Neural cell (in vitro differentiated cells): ENCODE data around the gene FHAD1.

Experiments used
- EP300 ChIP-seq: fragments of 450-650 bp; conservative IDR thresholded peaks from 2 replicates; pipeline ENCODE4 v1.6.1; 2014; ENCODE audit warnings: antibody characterized with exemption, mild to moderate bottlenecking, moderate library complexity; ENCODE audit not compliant: poor library complexity, severe bottlenecking
- EZH2 ChIP-seq: fragments of 200-600, 300-800 bp; shearing (Covaris generic), sonication (generic); IDR thresholded peaks from 2 replicates; pipeline ENCODE4 v1.6.1; 2014; ENCODE audit warnings: antibody characterized with exemption, low read length, borderline replicate concordance, mild to moderate bottlenecking; ENCODE audit not compliant: insufficient read depth, poor library complexity, severe bottlenecking
- MXI1 ChIP-seq: fragments of 450-650 bp; conservative IDR thresholded peaks from 2 replicates; pipeline ENCODE4 v1.6.1; 2014; ENCODE audit warnings: antibody characterized with exemption, mild to moderate bottlenecking; ENCODE audit not compliant: poor library complexity, severe bottlenecking
- POLR2AphosphoS5 ChIP-seq: IDR thresholded peaks from 2 replicates; pipeline ENCODE4 v1.6.1; 2012
- RAD21 ChIP-seq: fragments of 450-650 bp; conservative IDR thresholded peaks from 2 replicates; pipeline ENCODE4 v1.6.1; 2014; ENCODE audit warnings: antibody characterized with exemption, mild to moderate bottlenecking, moderate library complexity
- SMC3 ChIP-seq: fragments of 450-650 bp; conservative IDR thresholded peaks from 2 replicates; pipeline ENCODE4 v1.6.1; 2014; ENCODE audit warnings: antibody characterized with exemption, mild to moderate bottlenecking, moderate library complexity; ENCODE audit not compliant: poor library complexity
- TAF1 ChIP-seq: IDR thresholded peaks from 2 replicates; pipeline ENCODE4 v1.6.1; 2012; ENCODE audit warnings: low read depth
- TF ChIP-seq, protein P1 (sequence below): IDR thresholded peaks from 2 replicates; pipeline ENCODE4 v1.6.1; 2012; ENCODE audit warnings: borderline replicate concordance
- TF ChIP-seq, protein P2 (sequence below): fragments of 450-650 bp; IDR thresholded peaks from 2 replicates; pipeline ENCODE4 v1.5.1; 2014; ENCODE audit warnings: antibody characterized with exemption, mild to moderate bottlenecking, moderate library complexity; ENCODE audit not compliant: poor library complexity, severe bottlenecking

DNA sequence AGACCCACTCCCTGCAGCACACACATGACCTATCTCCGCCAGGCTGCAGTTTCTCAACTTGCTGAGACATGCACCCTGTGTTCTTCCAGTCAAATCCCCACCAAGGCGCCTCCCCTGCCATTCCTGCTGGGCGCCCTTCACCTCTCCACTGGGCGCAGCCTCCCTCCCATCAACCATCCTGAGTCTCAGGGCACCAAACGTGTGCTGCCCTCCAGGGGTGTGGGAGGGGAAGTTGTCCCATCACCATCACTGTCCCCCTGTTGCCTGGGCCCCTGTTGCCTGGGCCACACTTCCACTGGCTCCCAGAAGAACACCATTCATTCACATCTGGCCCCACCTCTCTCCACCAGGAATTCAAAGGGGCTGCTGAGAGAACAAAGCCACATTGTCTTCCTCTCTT is 117.7 kb downstream of the FHAD1 start:
- no peak for TF ChIP-seq EP300
- no peak for TF ChIP-seq EZH2
- TF ChIP-seq POLR2AphosphoS5, result no peak
- TF ChIP-seq, protein P1, sequence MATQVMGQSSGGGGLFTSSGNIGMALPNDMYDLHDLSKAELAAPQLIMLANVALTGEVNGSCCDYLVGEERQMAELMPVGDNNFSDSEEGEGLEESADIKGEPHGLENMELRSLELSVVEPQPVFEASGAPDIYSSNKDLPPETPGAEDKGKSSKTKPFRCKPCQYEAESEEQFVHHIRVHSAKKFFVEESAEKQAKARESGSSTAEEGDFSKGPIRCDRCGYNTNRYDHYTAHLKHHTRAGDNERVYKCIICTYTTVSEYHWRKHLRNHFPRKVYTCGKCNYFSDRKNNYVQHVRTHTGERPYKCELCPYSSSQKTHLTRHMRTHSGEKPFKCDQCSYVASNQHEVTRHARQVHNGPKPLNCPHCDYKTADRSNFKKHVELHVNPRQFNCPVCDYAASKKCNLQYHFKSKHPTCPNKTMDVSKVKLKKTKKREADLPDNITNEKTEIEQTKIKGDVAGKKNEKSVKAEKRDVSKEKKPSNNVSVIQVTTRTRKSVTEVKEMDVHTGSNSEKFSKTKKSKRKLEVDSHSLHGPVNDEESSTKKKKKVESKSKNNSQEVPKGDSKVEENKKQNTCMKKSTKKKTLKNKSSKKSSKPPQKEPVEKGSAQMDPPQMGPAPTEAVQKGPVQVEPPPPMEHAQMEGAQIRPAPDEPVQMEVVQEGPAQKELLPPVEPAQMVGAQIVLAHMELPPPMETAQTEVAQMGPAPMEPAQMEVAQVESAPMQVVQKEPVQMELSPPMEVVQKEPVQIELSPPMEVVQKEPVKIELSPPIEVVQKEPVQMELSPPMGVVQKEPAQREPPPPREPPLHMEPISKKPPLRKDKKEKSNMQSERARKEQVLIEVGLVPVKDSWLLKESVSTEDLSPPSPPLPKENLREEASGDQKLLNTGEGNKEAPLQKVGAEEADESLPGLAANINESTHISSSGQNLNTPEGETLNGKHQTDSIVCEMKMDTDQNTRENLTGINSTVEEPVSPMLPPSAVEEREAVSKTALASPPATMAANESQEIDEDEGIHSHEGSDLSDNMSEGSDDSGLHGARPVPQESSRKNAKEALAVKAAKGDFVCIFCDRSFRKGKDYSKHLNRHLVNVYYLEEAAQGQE, result no peak
- TF ChIP-seq, protein P2, sequence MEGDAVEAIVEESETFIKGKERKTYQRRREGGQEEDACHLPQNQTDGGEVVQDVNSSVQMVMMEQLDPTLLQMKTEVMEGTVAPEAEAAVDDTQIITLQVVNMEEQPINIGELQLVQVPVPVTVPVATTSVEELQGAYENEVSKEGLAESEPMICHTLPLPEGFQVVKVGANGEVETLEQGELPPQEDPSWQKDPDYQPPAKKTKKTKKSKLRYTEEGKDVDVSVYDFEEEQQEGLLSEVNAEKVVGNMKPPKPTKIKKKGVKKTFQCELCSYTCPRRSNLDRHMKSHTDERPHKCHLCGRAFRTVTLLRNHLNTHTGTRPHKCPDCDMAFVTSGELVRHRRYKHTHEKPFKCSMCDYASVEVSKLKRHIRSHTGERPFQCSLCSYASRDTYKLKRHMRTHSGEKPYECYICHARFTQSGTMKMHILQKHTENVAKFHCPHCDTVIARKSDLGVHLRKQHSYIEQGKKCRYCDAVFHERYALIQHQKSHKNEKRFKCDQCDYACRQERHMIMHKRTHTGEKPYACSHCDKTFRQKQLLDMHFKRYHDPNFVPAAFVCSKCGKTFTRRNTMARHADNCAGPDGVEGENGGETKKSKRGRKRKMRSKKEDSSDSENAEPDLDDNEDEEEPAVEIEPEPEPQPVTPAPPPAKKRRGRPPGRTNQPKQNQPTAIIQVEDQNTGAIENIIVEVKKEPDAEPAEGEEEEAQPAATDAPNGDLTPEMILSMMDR, result no peak
- no peak for TF ChIP-seq MXI1
- no peak for TF ChIP-seq SMC3
- TF ChIP-seq RAD21, result no peak
- TF ChIP-seq TAF1, result no peak
